HEK293 (cell line): ENCODE data around the gene CCDC183.
"Not testable (repeated sequence)": the region's sequence is repeated elsewhere in the genome, so short reads cannot be mapped to it uniquely, and the experiment has no call there.

ENCODE experiments used
- CTCF ChIA-PET: fragments of 350-600 bp; formaldehyde crosslinking; extraction: SDS; loops from one replicate; lab custom pipeline; 2021; ENCODE audit warnings: antibody characterized with exemption; lab: Yijun Ruan, JAX
- POLR2A ChIA-PET: fragments of 300-600 bp; formaldehyde crosslinking; extraction: SDS; loops from one replicate; lab custom pipeline; 2020; ENCODE audit warnings: antibody characterized with exemption, inconsistent platforms; lab: Yijun Ruan, JAX
- H3K27ac ChIP-seq: fragments of 200-500 bp; sonication (Bioruptor generic); 2 replicates; pipeline ENCODE4 v1.5.1; 2014; ENCODE audit warnings: low read depth, low read length, control low read depth, inconsistent platforms; ENCODE audit errors: extremely low read depth
- H3K36me3 ChIP-seq, 2 experiments: fragments of 200-500 bp in 1 of 2; sonication (Bioruptor generic) in 1 of 2; 1 replicate in 1 of 2; 2 replicates in 1 of 2; pipeline ENCODE4 v1.5.1; 2014 to 2017; ENCODE audit warnings: inconsistent platforms in 2 of 2, low read length in 2 of 2; ENCODE audit not compliant: control insufficient read depth in 2 of 2, insufficient read depth in 1 of 2
- H3K4me1 ChIP-seq: fragments of 200-500 bp; sonication (Bioruptor generic); 2 replicates; pipeline ENCODE4 v1.5.1; 2014; ENCODE audit warnings: mild to moderate bottlenecking, low read length, inconsistent platforms; ENCODE audit not compliant: control insufficient read depth, insufficient read depth
- H3K4me3 ChIP-seq: 2 replicates; pipeline ENCODE4 v1.5.1; 2011; ENCODE audit warnings: low read depth, mild to moderate bottlenecking, control low read depth, low read length, moderate library complexity
- H3K9me3 ChIP-seq: fragments of 200-500 bp; sonication (Bioruptor generic); 2 replicates; pipeline ENCODE4 v1.5.1; 2014; ENCODE audit warnings: low read depth, low read length, inconsistent platforms; ENCODE audit not compliant: control insufficient read depth, insufficient read depth
- BCL11A ChIP-seq: fragments of 450-650 bp; formaldehyde crosslinking; IDR thresholded peaks from 2 replicates; pipeline ENCODE4 v1.5.1; 2016; ENCODE audit warnings: low read depth, missing biosample characterization, missing genetic modification characterization
- GLI2 ChIP-seq: fragments of 450-650 bp; formaldehyde crosslinking; IDR thresholded peaks from 2 replicates; pipeline ENCODE4; 2017; ENCODE audit warnings: missing biosample characterization, missing genetic modification characterization, low read depth, borderline replicate concordance
- GLIS2 ChIP-seq: fragments of 450-650 bp; formaldehyde crosslinking; IDR thresholded peaks from 2 replicates; pipeline ENCODE4 v1.5.1; 2016; ENCODE audit warnings: missing biosample characterization, missing genetic modification characterization
- KLF1 ChIP-seq: fragments of 450-650 bp; formaldehyde crosslinking; IDR thresholded peaks from 2 replicates; pipeline ENCODE4 v1.5.1; 2016; ENCODE audit warnings: missing biosample characterization, missing genetic modification characterization
- SP2 ChIP-seq: fragments of 450-650 bp; formaldehyde crosslinking; IDR thresholded peaks from 2 replicates; pipeline ENCODE4 v1.5.1; 2016; ENCODE audit warnings: missing biosample characterization, missing genetic modification characterization
- TCF7L2 ChIP-seq: IDR thresholded peaks from 2 replicates; pipeline ENCODE4 v1.6.1; 2011; ENCODE audit warnings: low read depth, mild to moderate bottlenecking, inconsistent platforms, low read length, moderate library complexity, borderline replicate concordance
- ZBTB21 ChIP-seq: fragments of 450-650 bp; formaldehyde crosslinking; IDR thresholded peaks from 2 replicates; pipeline ENCODE4 v1.5.1; 2017; ENCODE audit warnings: missing biosample characterization, missing genetic modification characterization
- ZBTB44 ChIP-seq: fragments of 450-650 bp; IDR thresholded peaks from 2 replicates; pipeline ENCODE4 v1.5.1; 2018; ENCODE audit warnings: missing biosample characterization, mild to moderate bottlenecking, missing genetic modification characterization
- ZBTB8A ChIP-seq: fragments of 450-650 bp; formaldehyde crosslinking; IDR thresholded peaks from 2 replicates; pipeline ENCODE4 v1.5.1; 2016; ENCODE audit warnings: missing biosample characterization, missing genetic modification characterization
- ZEB2 ChIP-seq: fragments of 450-650 bp; formaldehyde crosslinking; IDR thresholded peaks from 2 replicates; pipeline ENCODE4 v1.5.1; 2016; ENCODE audit warnings: missing biosample characterization, missing genetic modification characterization
- ZFHX2 ChIP-seq: fragments of 450-650 bp; formaldehyde crosslinking; conservative IDR thresholded peaks from 2 replicates; pipeline ENCODE4 v1.5.1; 2016; ENCODE audit warnings: missing biosample characterization, missing genetic modification characterization
- ZFP41 ChIP-seq: fragments of 450-650 bp; formaldehyde crosslinking; IDR thresholded peaks from 2 replicates; pipeline ENCODE4 v1.5.1; 2016; ENCODE audit warnings: missing biosample characterization, missing genetic modification characterization, borderline replicate concordance
- ZNF114 ChIP-seq: fragments of 450-650 bp; formaldehyde crosslinking; IDR thresholded peaks from 2 replicates; pipeline ENCODE4 v1.5.0; 2017; ENCODE audit warnings: missing biosample characterization, missing genetic modification characterization
- ZNF138 ChIP-seq: fragments of 450-650 bp; formaldehyde crosslinking; IDR thresholded peaks from 2 replicates; pipeline ENCODE4 v1.5.1; 2016; ENCODE audit warnings: missing biosample characterization, missing genetic modification characterization, borderline replicate concordance
- ZNF184 ChIP-seq: fragments of 450-650 bp; IDR thresholded peaks from 2 replicates; pipeline ENCODE4 v1.5.1; 2018; ENCODE audit warnings: missing biosample characterization, mild to moderate bottlenecking, missing genetic modification characterization
- ZNF2 ChIP-seq: fragments of 450-650 bp; formaldehyde crosslinking; IDR thresholded peaks from 2 replicates; pipeline ENCODE4 v1.5.1; 2016; ENCODE audit warnings: missing biosample characterization, missing genetic modification characterization
- ZNF610 ChIP-seq: fragments of 450-650 bp; formaldehyde crosslinking; IDR thresholded peaks from 2 replicates; pipeline ENCODE4 v1.5.1; 2016; ENCODE audit warnings: missing biosample characterization, missing genetic modification characterization, borderline replicate concordance
- ZNF621 ChIP-seq: fragments of 450-650 bp; formaldehyde crosslinking; IDR thresholded peaks from 2 replicates; pipeline ENCODE4 v1.5.1; 2017; ENCODE audit warnings: missing biosample characterization, missing genetic modification characterization
- ZNF639 ChIP-seq: fragments of 450-650 bp; formaldehyde crosslinking; IDR thresholded peaks from 2 replicates; pipeline ENCODE4 v1.5.1; 2016; ENCODE audit warnings: missing biosample characterization, missing genetic modification characterization
- ZNF747 ChIP-seq: fragments of 450-650 bp; formaldehyde crosslinking; IDR thresholded peaks from 2 replicates; pipeline ENCODE4 v1.5.1; 2016; ENCODE audit warnings: missing biosample characterization, missing genetic modification characterization
- ZXDB ChIP-seq: fragments of 450-650 bp; formaldehyde crosslinking; IDR thresholded peaks from 2 replicates; pipeline ENCODE4 v1.5.1; 2016; ENCODE audit warnings: missing biosample characterization, missing genetic modification characterization
- TF ChIP-seq, protein P1 (sequence below): fragments of 450-650 bp; formaldehyde crosslinking; IDR thresholded peaks from 2 replicates; pipeline ENCODE4 v1.5.1; 2016; ENCODE audit warnings: missing biosample characterization, missing genetic modification characterization

CCDC183 gene

GRCh38 chr9:136799854-136800657, 3.9 kb downstream of the CCDC183 start (continued):
- TF ChIP-seq ZBTB21 (tag by site-specific recombination) = no peak
- peak; percentile 96 for TF ChIP-seq ZBTB8A (tag by site-specific recombination)
- TF ChIP-seq ZNF747 = no peak
- peak; percentile 75 for TF ChIP-seq ZEB2
- no peak for TF ChIP-seq TCF7L2
- no peak for TF ChIP-seq ZNF138 (tag by site-specific recombination)

GRCh38 chr9:136802321-136802720, 6.2 kb downstream of the CCDC183 start:
- H3K4me3 ChIP-seq = no peak overlapping the region
- H3K27ac ChIP-seq = no peak overlapping the region
- POLR2A ChIA-PET = interaction anchor here (0.7 to 1.1 kb wide), 3 partner anchors 12 to 86 kb away, joined by 3 read pairs; no protein-coding TSS in a partner anchor
- H3K9me3 ChIP-seq = no peaks in the 10 kb centered on the region
- no peak for TF ChIP-seq ZNF2 (tag by site-specific recombination)
- no peak for TF ChIP-seq ZFP41 (tag by site-specific recombination)
- TF ChIP-seq ZFHX2 (tag by site-specific recombination) = no peak
- peaks cover 0 to 12% of the 10 kb centered on the region in 2 experiments; a peak in 1 of 3 replicates for H3K36me3 ChIP-seq
- H3K4me1 ChIP-seq = peaks cover 9% of the 10 kb centered on the region
- CTCF ChIA-PET = interaction anchor here (0.8 to 3.0 kb wide), 3 partner anchors 10 to 41 kb away, joined by 3 to 18 read pairs (median 5); no protein-coding TSS in a partner anchor

DNA sequence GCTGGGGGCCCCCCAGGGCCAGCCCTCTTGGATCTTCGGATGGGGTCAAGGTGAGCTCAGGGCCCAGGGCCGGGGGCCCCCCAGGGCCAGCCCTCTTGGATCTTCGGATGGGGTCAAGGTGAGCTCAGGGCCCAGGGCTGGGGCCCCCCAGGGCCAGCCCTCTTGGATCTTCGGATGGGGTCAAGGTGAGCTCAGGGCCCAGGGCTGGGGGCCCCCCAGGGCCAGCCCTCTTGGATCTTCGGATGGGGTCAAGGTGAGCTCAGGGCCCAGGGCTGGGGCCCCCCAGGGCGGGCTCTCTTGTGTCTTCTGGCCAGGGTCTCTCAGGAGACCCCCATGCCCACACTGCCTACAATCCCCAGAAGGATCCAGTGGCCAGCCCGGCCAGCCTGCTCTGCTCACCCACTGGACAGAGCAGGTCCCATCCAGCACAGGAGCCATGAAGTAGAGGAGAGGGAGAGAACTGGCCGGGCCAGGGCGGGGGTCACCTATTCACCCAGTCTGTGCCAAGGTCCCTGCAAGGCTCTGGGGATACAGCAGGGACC, 6.9 kb downstream of the CCDC183 start:
- H3K9me3 ChIP-seq, H3K27ac ChIP-seq, H3K4me1 ChIP-seq, H3K4me3 ChIP-seq: not testable (repeated sequence)
- ChIA-PET POLR2A (interaction anchor here (0.6 to 0.7 kb wide), 3 partner anchors 24 to 87 kb away, joined by 3 read pairs; no protein-coding TSS in a partner anchor), CTCF (interaction anchor here (1.6 to 3.0 kb wide), 2 partner anchors 10 to 41 kb away, joined by 5 to 18 read pairs; no protein-coding TSS in a partner anchor)
- H3K36me3 ChIP-seq = peaks cover 0 to 12% of the 10 kb centered on the region in 2 experiments; a peak in 1 of 3 replicates

DNA sequence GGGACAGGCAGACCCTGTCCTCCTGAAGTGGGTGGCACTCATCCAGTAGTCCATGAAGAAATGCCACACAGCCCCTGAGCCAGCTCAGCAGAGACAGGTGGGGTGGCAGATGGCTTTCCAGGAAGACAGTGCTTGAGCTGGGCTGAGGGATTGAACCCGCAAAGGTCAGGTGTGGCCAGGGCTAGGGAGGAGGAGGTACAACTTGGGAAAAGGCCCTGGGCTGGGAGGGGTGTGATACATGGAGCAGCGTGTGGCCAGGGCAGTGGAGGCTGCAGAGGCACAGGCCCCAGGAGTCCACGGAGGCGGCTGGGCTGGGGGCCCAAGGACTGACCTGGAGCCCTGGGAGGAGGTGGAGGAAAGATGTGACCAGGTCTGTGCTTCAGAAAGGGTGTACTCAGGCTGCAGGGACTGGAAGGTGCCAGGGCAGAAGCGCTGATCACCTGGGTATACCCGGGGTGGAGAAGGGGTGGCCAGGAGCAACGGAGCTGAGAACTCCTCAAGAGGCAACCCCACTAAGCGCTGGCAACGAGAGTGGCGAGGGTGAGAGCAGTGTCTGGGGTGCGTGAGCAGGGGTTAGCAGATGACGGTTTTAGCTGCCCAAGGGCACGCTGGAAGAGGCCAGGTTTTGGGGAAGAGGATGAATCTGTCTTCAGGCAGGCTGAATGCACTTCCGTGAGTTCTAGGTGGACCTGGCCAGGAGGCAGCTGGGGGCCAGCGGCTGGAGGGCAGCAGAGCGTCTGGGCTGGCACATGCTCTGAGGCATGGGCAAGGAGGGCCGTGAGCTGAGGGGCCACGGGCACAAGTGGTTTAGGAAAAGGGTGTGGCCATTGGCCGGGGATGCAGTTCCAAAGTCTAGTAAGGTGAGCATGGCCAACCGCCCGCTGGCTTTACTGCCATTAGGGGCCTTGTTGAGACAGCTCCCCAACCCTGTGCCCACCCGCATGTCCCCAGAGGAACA, 7.7 kb downstream of the CCDC183 start:
- H3K36me3 ChIP-seq = peaks cover 0 to 12% of the 10 kb centered on the region in 2 experiments; a peak in 1 of 3 replicates
- H3K4me3 ChIP-seq = no peak overlapping the region
- POLR2A ChIA-PET = interaction anchor here (0.6 kb wide), 1 partner anchor 72 kb away, joined by 3 read pairs; no protein-coding TSS in a partner anchor
- CTCF ChIA-PET = interaction anchor here (1.5 kb wide), 1 partner anchor 12 kb away, joined by 5 read pairs; no protein-coding TSS in a partner anchor
- H3K27ac ChIP-seq = no peak overlapping the region
- no peaks in the 10 kb centered on the region for H3K9me3 ChIP-seq
- peaks cover 9% of the 10 kb centered on the region for H3K4me1 ChIP-seq
- TF ChIP-seq ZNF639 (no peak), ZNF114 (tag by site-specific recombination) (no peak), ZNF184 (tag by site-specific recombination) (peak; percentile 99), ZNF610 (tag by site-specific recombination) (no peak), SP2 (tag by site-specific recombination) (peak; percentile 16; the same call in 1 of the 2 replicates), GLI2 (no peak), ZXDB (tag by site-specific recombination) (no peak), BCL11A (tag by site-specific recombination) (0 out of 2 replicates have a peak, but pooled peaks have one; percentile 9), ZNF621 (tag by site-specific recombination) (no peak), ZBTB44 (tag by site-specific recombination) (no peak), KLF1 (no peak), GLIS2 (tag by site-specific recombination) (peak; percentile 22; the same call in 1 of the 2 replicates)
- TF ChIP-seq, protein P1, sequence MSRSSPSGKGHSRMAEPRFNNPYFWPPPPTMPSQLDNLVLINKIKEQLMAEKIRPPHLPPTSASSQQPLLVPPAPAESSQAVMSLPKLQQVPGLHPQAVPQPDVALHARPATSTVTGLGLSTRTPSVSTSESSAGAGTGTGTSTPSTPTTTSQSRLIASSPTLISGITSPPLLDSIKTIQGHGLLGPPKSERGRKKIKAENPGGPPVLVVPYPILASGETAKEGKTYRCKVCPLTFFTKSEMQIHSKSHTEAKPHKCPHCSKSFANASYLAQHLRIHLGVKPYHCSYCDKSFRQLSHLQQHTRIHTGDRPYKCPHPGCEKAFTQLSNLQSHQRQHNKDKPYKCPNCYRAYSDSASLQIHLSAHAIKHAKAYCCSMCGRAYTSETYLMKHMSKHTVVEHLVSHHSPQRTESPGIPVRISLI = no peak
